GM12892 (cell line): ENCODE measurements around the gene CD109. TPM values are rescaled to one million over a fixed set of nuclear protein-coding genes. Genes with fewer than 3 reads are reported as not detected.

Experiments
- DNase-seq: peaks from one replicate; pipeline ENCODE4 v3.0.0; 2011; ENCODE audit not compliant: insufficient read length
- FAIRE-seq: peaks from 2 replicates; lab custom pipeline; 2011; peaks lifted over from hg19 to GRCh38; lab: Jason Lieb, UNC
- POLR2A ChIP-seq: IDR thresholded peaks from 2 replicates; pipeline ENCODE4 v1.6.1; 2011; ENCODE audit warnings: low read depth, low read length, control low read depth
- POLR2AphosphoS5 ChIP-seq: IDR thresholded peaks from 2 replicates; pipeline ENCODE4 v1.6.1; 2011; ENCODE audit warnings: low read depth, low read length, control low read depth
- TAF1 ChIP-seq: IDR thresholded peaks from 2 replicates; pipeline ENCODE4 v1.6.1; 2011; ENCODE audit warnings: low read depth, mild to moderate bottlenecking, control low read depth, low read length, borderline replicate concordance
- polyA plus RNA-seq: library from polyadenylated mRNA; unstranded; fragments of >200 nt; gene quantifications from one replicate; pipeline ENCODE4 v1.2.1, GENCODE V29; 2012; ENCODE audit warnings: missing spikeins, inconsistent platforms; ENCODE audit not compliant: missing spikeins

The CD109 gene
- polyA plus RNA-seq = 2.0 TPM

- TF ChIP-seq TAF1 (no peak), POLR2AphosphoS5 (no peak), POLR2A (no peak)
- FAIRE-seq (no peak), DNase-seq (peak; percentile 21)
Measured at GRCh38 chr6:73695619-73696421, at the start of gene CD109. CD109 (plus strand) TSS chr6:73696203; CDS start chr6:73696216, 13 bp downstream.

GRCh38 chr6:73648166-73648565 lies 47.8 kb upstream of the CD109 start:
- TF ChIP-seq TAF1 = no peak
- FAIRE-seq = no peak
- DNase-seq = no peak

- no peak for FAIRE-seq
- no peak for DNase-seq
- TF ChIP-seq POLR2A = no peak
- TF ChIP-seq TAF1 = no peak
- TF ChIP-seq POLR2AphosphoS5 = no peak
Measured at GRCh38 chr6:73649783-73650182, 46.2 kb upstream of the CD109 start.

GRCh38 chr6:73652637-73653570 lies 43.1 kb upstream of the CD109 start:
- TF ChIP-seq TAF1 (no peak), POLR2A (no peak), POLR2AphosphoS5 (no peak)
- peak; percentile 46 for DNase-seq
- peak; percentile 86 for FAIRE-seq

GRCh38 chr6:73653571-73654424 lies 42.2 kb upstream of the CD109 start, which contains the start of gene SLC17A5:
SLC17A5 (minus strand) TSS chr6:73653992; CDS start chr6:73653886, 106 bp downstream.
- FAIRE-seq (peak; percentile 95), DNase-seq (peak; percentile 82)
- TF ChIP-seq POLR2A (peak; percentile 67; the same call in 1 of the 2 replicates), TAF1 (no peak), POLR2AphosphoS5 (peak; percentile 78)

GRCh38 chr6:73655341-73655917 lies 40.6 kb upstream of the CD109 start:
- FAIRE-seq = no peak

GRCh38 chr6:73656531-73657145 lies 39.4 kb upstream of the CD109 start:
- no peak for FAIRE-seq
- TF ChIP-seq POLR2A (no peak), TAF1 (no peak), POLR2AphosphoS5 (no peak)
- no peak for DNase-seq

More at GRCh38 chr6:73655341-73655917, 40.6 kb upstream of the CD109 start:
- no peak for DNase-seq
- TF ChIP-seq POLR2AphosphoS5 (no peak), TAF1 (no peak), POLR2A (no peak)

- TF ChIP-seq POLR2A (no peak), TAF1 (no peak), POLR2AphosphoS5 (no peak)
- no peak for DNase-seq
- no peak for FAIRE-seq
Measured at GRCh38 chr6:73657201-73657600, 38.8 kb upstream of the CD109 start.

GRCh38 chr6:73664701-73665100 lies 31.3 kb upstream of the CD109 start:
- no peak for FAIRE-seq
- TF ChIP-seq TAF1 (no peak), POLR2A (no peak), POLR2AphosphoS5 (no peak)
- DNase-seq = no peak

GRCh38 chr6:73665686-73666319 lies 30.2 kb upstream of the CD109 start:
- FAIRE-seq (peak; percentile 33), DNase-seq (no peak)
- TF ChIP-seq POLR2A = no peak
- no peak for TF ChIP-seq TAF1
- TF ChIP-seq POLR2AphosphoS5 = no peak
